Endothelial cell of umbilical vein (primary cell): ENCODE results near the gene REPS2. TPM values are rescaled to one million over a fixed set of nuclear protein-coding genes. Genes with fewer than 3 reads are reported as not detected.

Experiments
- BruUV-seq: library from RNA; stranded (reverse); fragments of 400-500 nt; replicated peaks from 2 replicates; lab custom pipeline; 2021; lab: Mats Ljungman, UMichigan
- CTCF ChIA-PET: fragments of 300-600, 350-600 bp; sonication (Branson Sonifier 250); formaldehyde crosslinking; loops from one replicate; lab custom pipeline; 2021; ENCODE audit warnings: antibody characterized with exemption, inconsistent platforms; lab: Charles Lee
- POLR2A ChIA-PET: fragments of 300-600, 350-600 bp; sonication (Branson Sonifier 250); formaldehyde crosslinking; loops from one replicate; lab custom pipeline; 2021; ENCODE audit warnings: antibody characterized with exemption, inconsistent platforms; lab: Charles Lee
- DNase-seq: peaks from one replicate; pipeline ENCODE4 v3.0.0-alpha.2; 2011; ENCODE audit warnings: low read depth, low spot score
- FAIRE-seq: peaks from 2 replicates; lab custom pipeline; 2011; peaks lifted over from hg19 to GRCh38; lab: Jason Lieb, UNC
- H2AFZ ChIP-seq: 2 replicates; pipeline ENCODE4 v1.6.0; 2012; ENCODE audit warnings: low read depth, low read length, control low read depth, inconsistent platforms
- H3K27ac ChIP-seq: 2 replicates; pipeline ENCODE4 v1.5.1; 2011; ENCODE audit warnings: low read depth, mild to moderate bottlenecking, control low read depth, low read length, moderate library complexity; ENCODE audit not compliant: insufficient read depth
- H3K27me3 ChIP-seq, 2 experiments: 2 replicates each; pipeline versions ENCODE4 v1.6.0 to v1.6.1; 2011; ENCODE audit warnings: low read length in 2 of 2, mixed read lengths in 1 of 2; ENCODE audit not compliant: control insufficient read depth in 2 of 2, insufficient read depth in 2 of 2
- H3K36me3 ChIP-seq, 2 experiments: 2 replicates in 1 of 2; 3 replicates in 1 of 2; pipeline ENCODE4 v1.5.1; 2011; ENCODE audit warnings: low read length in 2 of 2, mild to moderate bottlenecking in 1 of 2, moderate library complexity in 1 of 2; ENCODE audit not compliant: control insufficient read depth in 2 of 2, insufficient read depth in 2 of 2; ENCODE audit errors: extremely low read depth in 1 of 2
- H3K4me1 ChIP-seq: 3 replicates; pipeline ENCODE4 v1.5.1; 2011; ENCODE audit warnings: mild to moderate bottlenecking, low read length; ENCODE audit not compliant: control insufficient read depth, insufficient read depth; ENCODE audit errors: extremely low read depth
- H3K4me2 ChIP-seq: 2 replicates; pipeline ENCODE4 v1.6.1; 2011; ENCODE audit warnings: low read length, control low read depth, mixed read lengths; ENCODE audit not compliant: insufficient read depth
- H3K4me3 ChIP-seq, 3 experiments: fragments of 200-600 bp in 1 of 3; sonication (generic), shearing (Covaris generic) in 1 of 3; replicated peaks in 1 of 3; 2 replicates each; pipeline ENCODE4 v1.5.1; 2011 to 2016; ENCODE audit warnings: control low read depth in 3 of 3, low read length in 3 of 3, mild to moderate bottlenecking in 2 of 3, inconsistent platforms in 1 of 3, low read depth in 1 of 3, moderate library complexity in 1 of 3; ENCODE audit not compliant: insufficient read depth in 1 of 3
- H3K79me2 ChIP-seq: 2 replicates; pipeline ENCODE4 v1.6.0; 2012; ENCODE audit warnings: low read length, inconsistent platforms; ENCODE audit not compliant: control insufficient read depth, insufficient read depth
- H3K9ac ChIP-seq: replicated peaks from 2 replicates; pipeline ENCODE3; 2011; ENCODE audit warnings: low read length, control low read depth; ENCODE audit not compliant: insufficient read depth; ENCODE audit errors: extremely low read depth
- H3K9me1 ChIP-seq: replicated peaks from 3 replicates; pipeline ENCODE4 v1.6.0; 2011; ENCODE audit warnings: mild to moderate bottlenecking, low read length; ENCODE audit not compliant: control insufficient read depth, insufficient read depth; ENCODE audit errors: extremely low read depth
- H3K9me3 ChIP-seq: replicated peaks from 2 replicates; pipeline ENCODE4 v1.5.1; 2012; ENCODE audit warnings: low read length, inconsistent platforms; ENCODE audit not compliant: control insufficient read depth, insufficient read depth
- H4K20me1 ChIP-seq: replicated peaks from 2 replicates; pipeline ENCODE3; 2011; ENCODE audit warnings: mild to moderate bottlenecking, low read length; ENCODE audit not compliant: control insufficient read depth, insufficient read depth; ENCODE audit errors: extremely low read depth
- CTCF ChIP-seq, 2 donors: IDR thresholded peaks; 1 replicate in 1 of 2; 2 replicates in 1 of 2; pipeline ENCODE4 v1.5.1; 2011; ENCODE audit warnings: low read length in 2 of 2, mild to moderate bottlenecking in 2 of 2, moderate library complexity in 2 of 2, control low read depth in 1 of 2, inconsistent platforms in 1 of 2, low read depth in 1 of 2; ENCODE audit not compliant: insufficient read depth in 1 of 2; ENCODE audit errors: extremely low read depth in 1 of 2
- EZH2 ChIP-seq: IDR thresholded peaks from 2 replicates; pipeline ENCODE4 v1.6.1; 2012; ENCODE audit warnings: borderline replicate concordance, low read depth, mild to moderate bottlenecking, moderate library complexity, low read length, inconsistent platforms; ENCODE audit not compliant: severe bottlenecking
- FOS ChIP-seq: IDR thresholded peaks from 2 replicates; pipeline ENCODE4 v1.6.1; 2011; ENCODE audit warnings: mild to moderate bottlenecking, low read length, moderate library complexity, borderline replicate concordance; ENCODE audit not compliant: insufficient read depth
- GATA2 ChIP-seq: IDR thresholded peaks from 2 replicates; pipeline ENCODE4 v1.7.0; 2011; ENCODE audit warnings: low read depth, mild to moderate bottlenecking, moderate library complexity, mixed read lengths, low read length; ENCODE audit not compliant: insufficient read length, insufficient read depth
- JUN ChIP-seq: IDR thresholded peaks from 2 replicates; pipeline ENCODE4 v1.6.1; 2011; ENCODE audit warnings: borderline replicate concordance, low read depth; ENCODE audit not compliant: insufficient read length, insufficient read depth
- MAX ChIP-seq: IDR thresholded peaks from 2 replicates; pipeline ENCODE4 v1.6.1; 2011; ENCODE audit not compliant: insufficient read depth, insufficient read length
- MYC ChIP-seq: IDR thresholded peaks from one replicate; pipeline ENCODE4 v1.6.1; 2011; ENCODE audit warnings: mild to moderate bottlenecking, low read depth, low read length
- POLR2A ChIP-seq: IDR thresholded peaks from 2 replicates; pipeline ENCODE4 v1.6.1; 2012; ENCODE audit warnings: low read depth, mild to moderate bottlenecking, control low read depth, low read length
- POLR2AphosphoS5 ChIP-seq: IDR thresholded peaks from 2 replicates; pipeline ENCODE4 v1.6.1; 2012; ENCODE audit warnings: low read depth, mild to moderate bottlenecking, control low read depth, low read length, moderate library complexity; ENCODE audit not compliant: insufficient read depth
- dilution Hi-C: fragments of 300-500 bp; cut with MboI; formaldehyde crosslinking; loops from one replicate; pipeline ENCODE4 v1.15.0; 2019; ENCODE audit warnings: low sequenced_read_pairs; ENCODE audit not compliant: extremely low pct_ligation_motif_present
- intact Hi-C: fragments of 100-400 bp; cut with micrococcal nuclease; formaldehyde crosslinking; loops from one replicate; pipeline ENCODE4 v1.10.0; 2022
- polyA plus RNA-seq, 4 experiments: library from polyadenylated mRNA; depleted of rRNA in 3 of 4; stranded (reverse) in 3 of 4; unstranded in 1 of 4; fragments of >200 nt; gene quantifications; 2 replicates each; pipeline versions ENCODE4 v1.2.1 to v1.2.3, GENCODE V29; 2011 to 2012; ENCODE audit warnings: missing spikeins in 1 of 4
- total RNA-seq: library from RNA; stranded (reverse); gene quantifications from 2 replicates; pipeline ENCODE4 v1.2.3, GENCODE V29; 2021

REPS2 gene
- total and polyA plus RNA-seq, 2 donors (not counting 3 experiments of a cell fraction or from before 2014, with no cell fraction given) = 0.91 to 2.6 TPM

DNA sequence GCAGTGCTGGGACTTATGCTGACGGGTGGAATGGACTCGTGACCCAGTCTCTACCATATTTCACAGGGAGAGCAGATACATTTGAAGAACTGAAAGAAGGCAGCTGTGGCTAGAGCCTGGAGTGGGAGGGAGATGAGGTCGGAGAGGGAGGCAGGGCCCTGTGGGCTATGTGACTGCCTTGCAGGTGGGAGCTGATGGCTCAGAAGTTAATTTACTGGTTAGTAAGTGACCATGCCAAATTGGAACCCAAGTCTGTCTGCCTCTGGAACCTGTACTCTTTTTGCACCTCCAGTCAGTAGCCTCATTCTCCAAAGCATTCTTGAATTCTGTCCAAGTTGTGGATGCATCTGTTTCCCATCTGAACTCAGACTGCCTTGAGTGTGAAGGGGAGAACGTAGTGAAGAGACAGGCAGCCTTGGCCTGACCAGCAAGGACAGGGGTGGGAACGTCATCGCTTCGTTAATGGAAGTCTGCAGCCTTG lies 92.3 kb downstream of the REPS2 start:
- Histone ChIP-seq H3K9ac (no peak overlapping the region), H2AFZ (no peak overlapping the region), H3K27me3 (no peaks in the 10 kb centered on the region), H3K27ac (no peak overlapping the region), H3K4me3 (no peak overlapping the region), H4K20me1 (no peaks in the 10 kb centered on the region), H3K79me2 (no peaks in the 10 kb centered on the region), H3K9me1 (no peaks in the 10 kb centered on the region), H3K9me3 (no peaks in the 10 kb centered on the region), H3K36me3 (no peaks in the 10 kb centered on the region), H3K4me2 (no peak overlapping the region), H3K4me1 (peaks cover 13% of the 10 kb centered on the region)
- FAIRE-seq = peak; percentile 81
- dilution Hi-C loops = no loop called here
- no peak for TF ChIP-seq FOS
- TF ChIP-seq EZH2 = no peak
- no peak for TF ChIP-seq JUN
- no peak for TF ChIP-seq MYC
- no peak for TF ChIP-seq MAX
- TF ChIP-seq POLR2A = no peak
- TF ChIP-seq GATA2 = no peak
- TF ChIP-seq CTCF (IDR thresholded peaks at IDR 0.05; ENCODE audit: extremely low read depth in 1 of 2, insufficient read depth in 1 of 2, low read depth in 1 of 2, low read length in 2 of 2) = no peak
- no peak for TF ChIP-seq POLR2AphosphoS5
- DNase-seq = peak; percentile 43
- intact Hi-C loops = loop anchor here (5.0 kb wide), 1 partner anchor 81 kb away; no protein-coding TSS in a partner anchor
- POLR2A ChIA-PET = no interaction called here
- no TSS peak for BruUV-seq
- CTCF ChIA-PET = interaction anchor here (4.0 kb wide), 1 partner anchor 8 kb away, joined by 31 read pairs; no protein-coding TSS in a partner anchor
